ENCODE results near the gene RARG. TPM values are rescaled to one million over a fixed set of nuclear protein-coding genes. Genes with fewer than 3 reads are reported as not detected.
"Not testable (repeated sequence)": the region's sequence is repeated elsewhere in the genome, so short reads cannot be mapped to it uniquely, and the experiment has no call there.

RARG gene
- total RNA-seq, 1 experiment from 2014 or later: 14.0 TPM

DNA sequence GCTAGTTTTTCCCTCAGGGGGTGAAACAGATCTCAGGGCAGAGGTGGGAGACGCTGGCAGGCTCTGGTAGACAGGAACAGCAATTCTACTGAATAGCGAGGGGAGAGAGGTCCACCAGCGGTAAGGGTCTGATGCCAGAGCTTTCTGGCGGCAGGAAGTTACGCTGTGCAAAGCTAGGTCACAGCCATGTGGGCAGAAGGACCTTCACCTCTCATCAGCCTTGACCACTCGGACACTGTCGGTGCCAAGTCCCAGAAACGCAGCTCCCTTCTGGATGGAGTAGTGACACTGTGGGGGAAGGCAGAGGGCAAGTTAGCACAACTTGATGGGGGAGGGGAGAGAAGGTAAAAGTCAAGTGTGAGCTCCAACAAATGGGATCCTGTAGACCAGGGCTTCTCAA, 61.8 kb downstream of the RARG start:
- no peak overlapping the region for H3K27ac ChIP-seq (ENCODE audit: low read depth, low read length, poor library complexity, severe bottlenecking)
- BruUV-seq (replicated peaks): no TSS peak
- H3K9me3 ChIP-seq (ENCODE audit: low read depth, low read length, poor library complexity, severe bottlenecking): no peaks in the 10 kb centered on the region
- peaks cover 5% of the 10 kb centered on the region for H3K4me1 ChIP-seq (ENCODE audit: insufficient read depth, low read length, poor library complexity, severe bottlenecking)
- no peak for TF ChIP-seq EZH2 (IDR thresholded peaks at IDR 0.05; ENCODE audit: borderline replicate concordance, low read depth, low read length, poor library complexity, severe bottlenecking)
- TF ChIP-seq, protein P1, sequence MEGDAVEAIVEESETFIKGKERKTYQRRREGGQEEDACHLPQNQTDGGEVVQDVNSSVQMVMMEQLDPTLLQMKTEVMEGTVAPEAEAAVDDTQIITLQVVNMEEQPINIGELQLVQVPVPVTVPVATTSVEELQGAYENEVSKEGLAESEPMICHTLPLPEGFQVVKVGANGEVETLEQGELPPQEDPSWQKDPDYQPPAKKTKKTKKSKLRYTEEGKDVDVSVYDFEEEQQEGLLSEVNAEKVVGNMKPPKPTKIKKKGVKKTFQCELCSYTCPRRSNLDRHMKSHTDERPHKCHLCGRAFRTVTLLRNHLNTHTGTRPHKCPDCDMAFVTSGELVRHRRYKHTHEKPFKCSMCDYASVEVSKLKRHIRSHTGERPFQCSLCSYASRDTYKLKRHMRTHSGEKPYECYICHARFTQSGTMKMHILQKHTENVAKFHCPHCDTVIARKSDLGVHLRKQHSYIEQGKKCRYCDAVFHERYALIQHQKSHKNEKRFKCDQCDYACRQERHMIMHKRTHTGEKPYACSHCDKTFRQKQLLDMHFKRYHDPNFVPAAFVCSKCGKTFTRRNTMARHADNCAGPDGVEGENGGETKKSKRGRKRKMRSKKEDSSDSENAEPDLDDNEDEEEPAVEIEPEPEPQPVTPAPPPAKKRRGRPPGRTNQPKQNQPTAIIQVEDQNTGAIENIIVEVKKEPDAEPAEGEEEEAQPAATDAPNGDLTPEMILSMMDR (conservative IDR thresholded peaks at IDR 0.05; ENCODE audit: low read depth, low read length): no peak
- no peaks in the 10 kb centered on the region for H3K36me3 ChIP-seq (ENCODE audit: insufficient read depth, low read length, poor library complexity, severe bottlenecking)
- ChIA-PET CTCF (no interaction called here), POLR2A (ENCODE audit: low non-redundant PET) (no interaction called here)
- DNase-seq (ENCODE audit: low spot score): no peak
- no peaks in the 10 kb centered on the region for H3K27me3 ChIP-seq (replicated peaks; ENCODE audit: insufficient read depth, low read depth, low read length, poor library complexity)
- H3K4me3 ChIP-seq (ENCODE audit: low read depth, low read length, poor library complexity, severe bottlenecking): no peak overlapping the region
- intact Hi-C loops (cut with micrococcal nuclease; ENCODE audit: unreplicated experiment): no loop called here

- TF ChIP-seq EZH2 (IDR thresholded peaks at IDR 0.05; ENCODE audit: borderline replicate concordance, low read depth, low read length, poor library complexity, severe bottlenecking): no peak
- TF ChIP-seq, protein P1 (conservative IDR thresholded peaks at IDR 0.05; ENCODE audit: low read depth, low read length): no peak
- ChIA-PET CTCF (no interaction called here), POLR2A (ENCODE audit: low non-redundant PET) (no interaction called here)
- Histone ChIP-seq H3K36me3 (ENCODE audit: insufficient read depth, low read length, poor library complexity, severe bottlenecking) (no peaks in the 10 kb centered on the region), H3K27ac (ENCODE audit: low read depth, low read length, poor library complexity, severe bottlenecking) (no peak overlapping the region), H3K9me3 (ENCODE audit: low read depth, low read length, poor library complexity, severe bottlenecking) (no peaks in the 10 kb centered on the region), H3K4me3 (ENCODE audit: low read depth, low read length, poor library complexity, severe bottlenecking) (no peak overlapping the region), H3K4me1 (ENCODE audit: insufficient read depth, low read length, poor library complexity, severe bottlenecking) (no peaks in the 10 kb centered on the region), H3K27me3 (replicated peaks; ENCODE audit: insufficient read depth, low read depth, low read length, poor library complexity) (no peaks in the 10 kb centered on the region)
- no peak for DNase-seq (ENCODE audit: low spot score)
- intact Hi-C loops (cut with micrococcal nuclease; ENCODE audit: unreplicated experiment): no loop called here
- no TSS peak for BruUV-seq (replicated peaks)
These were observed 62.4 kb downstream of the RARG start for GRCh38 chr12:53169644-53170043.

- TF ChIP-seq EZH2 (IDR thresholded peaks at IDR 0.05; ENCODE audit: borderline replicate concordance, low read depth, low read length, poor library complexity, severe bottlenecking): no peak
- TF ChIP-seq, protein P1 (conservative IDR thresholded peaks at IDR 0.05; ENCODE audit: low read depth, low read length): no peak
- Histone ChIP-seq H3K36me3 (ENCODE audit: insufficient read depth, low read length, poor library complexity, severe bottlenecking) (no peaks in the 10 kb centered on the region), H3K4me3 (ENCODE audit: low read depth, low read length, poor library complexity, severe bottlenecking) (no peak overlapping the region), H3K4me1 (ENCODE audit: insufficient read depth, low read length, poor library complexity, severe bottlenecking) (no peaks in the 10 kb centered on the region), H3K27me3 (replicated peaks; ENCODE audit: insufficient read depth, low read depth, low read length, poor library complexity) (no peaks in the 10 kb centered on the region), H3K27ac (ENCODE audit: low read depth, low read length, poor library complexity, severe bottlenecking) (no peak overlapping the region), H3K9me3 (ENCODE audit: low read depth, low read length, poor library complexity, severe bottlenecking) (no peaks in the 10 kb centered on the region)
- no TSS peak for BruUV-seq (replicated peaks)
- ChIA-PET POLR2A (ENCODE audit: low non-redundant PET) (no interaction called here), CTCF (no interaction called here)
- intact Hi-C loops (cut with micrococcal nuclease; ENCODE audit: unreplicated experiment): no loop called here
- DNase-seq (ENCODE audit: low spot score): no peak
These were observed 65.2 kb downstream of the RARG start for GRCh38 chr12:53166837-53167236.

- POLR2A ChIA-PET (ENCODE audit: low non-redundant PET); BruUV-seq (replicated peaks); H3K9me3 ChIP-seq (ENCODE audit: low read depth, low read length, poor library complexity, severe bottlenecking); DNase-seq (ENCODE audit: low spot score); H3K27me3 ChIP-seq (replicated peaks; ENCODE audit: insufficient read depth, low read depth, low read length, poor library complexity); intact Hi-C loops (cut with micrococcal nuclease; ENCODE audit: unreplicated experiment); H3K36me3 ChIP-seq (ENCODE audit: insufficient read depth, low read length, poor library complexity, severe bottlenecking); H3K27ac ChIP-seq (ENCODE audit: low read depth, low read length, poor library complexity, severe bottlenecking); H3K4me3 ChIP-seq (ENCODE audit: low read depth, low read length, poor library complexity, severe bottlenecking); CTCF ChIA-PET; H3K4me1 ChIP-seq (ENCODE audit: insufficient read depth, low read length, poor library complexity, severe bottlenecking): not testable (repeated sequence)
These were observed 69.0 kb downstream of the RARG start for GRCh38 chr12:53163008-53163407.
